ENCODE measurements around the gene TMEM151B. TPM values are rescaled to one million over a fixed set of nuclear protein-coding genes. Genes with fewer than 3 reads are reported as not detected.

The TMEM151B gene
- total and polyA plus RNA-seq, 9 of the 15 experiments (the other 6 are each of a cell fraction or from before 2014, with no cell fraction given): not detected

DNA sequence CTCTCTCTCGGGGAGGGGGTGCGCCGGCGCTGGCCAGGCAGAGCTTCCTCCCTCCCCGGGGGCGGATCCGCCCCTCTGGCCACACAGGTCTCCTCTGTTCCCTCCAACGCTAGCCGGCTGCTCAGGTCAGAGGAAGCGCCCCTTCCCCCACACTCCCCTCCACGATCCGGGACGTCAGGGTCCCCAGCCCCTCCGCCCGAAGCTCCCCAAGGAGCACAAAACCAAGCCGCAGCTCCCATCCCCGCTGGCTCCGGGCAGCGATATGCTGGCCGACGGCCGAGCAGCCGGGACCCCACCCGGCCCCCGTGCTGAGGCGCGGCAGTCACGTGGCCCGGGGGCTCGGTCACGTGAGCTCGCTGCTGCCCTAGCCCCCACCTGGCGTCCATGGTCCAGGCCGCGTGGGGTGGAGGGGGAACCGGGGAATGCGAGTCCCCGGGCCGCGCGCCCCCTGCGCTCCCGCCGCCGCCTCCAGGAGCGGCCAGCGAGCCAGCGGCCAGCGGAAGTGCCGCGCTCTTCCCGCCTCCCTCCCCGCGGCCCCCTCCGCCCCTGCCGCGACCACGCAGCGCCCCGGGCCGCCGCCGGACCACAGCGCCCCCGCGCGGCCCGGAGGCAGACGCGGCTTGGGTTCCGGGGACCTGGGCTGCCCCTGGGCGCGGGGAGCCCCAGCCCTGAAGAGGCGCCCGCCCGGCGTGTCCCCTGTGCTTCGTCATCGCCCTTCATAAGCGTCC is 13.1 kb upstream of the TMEM151B start, which contains the start of gene SLC35B2 (continued):
- peak; percentile 93 for TF ChIP-seq CCNT2 (IDR thresholded peaks at IDR 0.05; ENCODE audit: borderline replicate concordance, extremely low read depth, insufficient read length, low read depth, low read length)
- no peak for TF ChIP-seq CHD2 (IDR thresholded peaks at IDR 0.05; ENCODE audit: low read depth, low read length)
- TF ChIP-seq, protein P1, sequence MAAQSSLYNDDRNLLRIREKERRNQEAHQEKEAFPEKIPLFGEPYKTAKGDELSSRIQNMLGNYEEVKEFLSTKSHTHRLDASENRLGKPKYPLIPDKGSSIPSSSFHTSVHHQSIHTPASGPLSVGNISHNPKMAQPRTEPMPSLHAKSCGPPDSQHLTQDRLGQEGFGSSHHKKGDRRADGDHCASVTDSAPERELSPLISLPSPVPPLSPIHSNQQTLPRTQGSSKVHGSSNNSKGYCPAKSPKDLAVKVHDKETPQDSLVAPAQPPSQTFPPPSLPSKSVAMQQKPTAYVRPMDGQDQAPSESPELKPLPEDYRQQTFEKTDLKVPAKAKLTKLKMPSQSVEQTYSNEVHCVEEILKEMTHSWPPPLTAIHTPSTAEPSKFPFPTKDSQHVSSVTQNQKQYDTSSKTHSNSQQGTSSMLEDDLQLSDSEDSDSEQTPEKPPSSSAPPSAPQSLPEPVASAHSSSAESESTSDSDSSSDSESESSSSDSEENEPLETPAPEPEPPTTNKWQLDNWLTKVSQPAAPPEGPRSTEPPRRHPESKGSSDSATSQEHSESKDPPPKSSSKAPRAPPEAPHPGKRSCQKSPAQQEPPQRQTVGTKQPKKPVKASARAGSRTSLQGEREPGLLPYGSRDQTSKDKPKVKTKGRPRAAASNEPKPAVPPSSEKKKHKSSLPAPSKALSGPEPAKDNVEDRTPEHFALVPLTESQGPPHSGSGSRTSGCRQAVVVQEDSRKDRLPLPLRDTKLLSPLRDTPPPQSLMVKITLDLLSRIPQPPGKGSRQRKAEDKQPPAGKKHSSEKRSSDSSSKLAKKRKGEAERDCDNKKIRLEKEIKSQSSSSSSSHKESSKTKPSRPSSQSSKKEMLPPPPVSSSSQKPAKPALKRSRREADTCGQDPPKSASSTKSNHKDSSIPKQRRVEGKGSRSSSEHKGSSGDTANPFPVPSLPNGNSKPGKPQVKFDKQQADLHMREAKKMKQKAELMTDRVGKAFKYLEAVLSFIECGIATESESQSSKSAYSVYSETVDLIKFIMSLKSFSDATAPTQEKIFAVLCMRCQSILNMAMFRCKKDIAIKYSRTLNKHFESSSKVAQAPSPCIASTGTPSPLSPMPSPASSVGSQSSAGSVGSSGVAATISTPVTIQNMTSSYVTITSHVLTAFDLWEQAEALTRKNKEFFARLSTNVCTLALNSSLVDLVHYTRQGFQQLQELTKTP (IDR thresholded peaks at IDR 0.05; ENCODE audit: low read depth in 1 of 2, partially characterized antibody in 2 of 2): no peak
- TF ChIP-seq, protein P2, sequence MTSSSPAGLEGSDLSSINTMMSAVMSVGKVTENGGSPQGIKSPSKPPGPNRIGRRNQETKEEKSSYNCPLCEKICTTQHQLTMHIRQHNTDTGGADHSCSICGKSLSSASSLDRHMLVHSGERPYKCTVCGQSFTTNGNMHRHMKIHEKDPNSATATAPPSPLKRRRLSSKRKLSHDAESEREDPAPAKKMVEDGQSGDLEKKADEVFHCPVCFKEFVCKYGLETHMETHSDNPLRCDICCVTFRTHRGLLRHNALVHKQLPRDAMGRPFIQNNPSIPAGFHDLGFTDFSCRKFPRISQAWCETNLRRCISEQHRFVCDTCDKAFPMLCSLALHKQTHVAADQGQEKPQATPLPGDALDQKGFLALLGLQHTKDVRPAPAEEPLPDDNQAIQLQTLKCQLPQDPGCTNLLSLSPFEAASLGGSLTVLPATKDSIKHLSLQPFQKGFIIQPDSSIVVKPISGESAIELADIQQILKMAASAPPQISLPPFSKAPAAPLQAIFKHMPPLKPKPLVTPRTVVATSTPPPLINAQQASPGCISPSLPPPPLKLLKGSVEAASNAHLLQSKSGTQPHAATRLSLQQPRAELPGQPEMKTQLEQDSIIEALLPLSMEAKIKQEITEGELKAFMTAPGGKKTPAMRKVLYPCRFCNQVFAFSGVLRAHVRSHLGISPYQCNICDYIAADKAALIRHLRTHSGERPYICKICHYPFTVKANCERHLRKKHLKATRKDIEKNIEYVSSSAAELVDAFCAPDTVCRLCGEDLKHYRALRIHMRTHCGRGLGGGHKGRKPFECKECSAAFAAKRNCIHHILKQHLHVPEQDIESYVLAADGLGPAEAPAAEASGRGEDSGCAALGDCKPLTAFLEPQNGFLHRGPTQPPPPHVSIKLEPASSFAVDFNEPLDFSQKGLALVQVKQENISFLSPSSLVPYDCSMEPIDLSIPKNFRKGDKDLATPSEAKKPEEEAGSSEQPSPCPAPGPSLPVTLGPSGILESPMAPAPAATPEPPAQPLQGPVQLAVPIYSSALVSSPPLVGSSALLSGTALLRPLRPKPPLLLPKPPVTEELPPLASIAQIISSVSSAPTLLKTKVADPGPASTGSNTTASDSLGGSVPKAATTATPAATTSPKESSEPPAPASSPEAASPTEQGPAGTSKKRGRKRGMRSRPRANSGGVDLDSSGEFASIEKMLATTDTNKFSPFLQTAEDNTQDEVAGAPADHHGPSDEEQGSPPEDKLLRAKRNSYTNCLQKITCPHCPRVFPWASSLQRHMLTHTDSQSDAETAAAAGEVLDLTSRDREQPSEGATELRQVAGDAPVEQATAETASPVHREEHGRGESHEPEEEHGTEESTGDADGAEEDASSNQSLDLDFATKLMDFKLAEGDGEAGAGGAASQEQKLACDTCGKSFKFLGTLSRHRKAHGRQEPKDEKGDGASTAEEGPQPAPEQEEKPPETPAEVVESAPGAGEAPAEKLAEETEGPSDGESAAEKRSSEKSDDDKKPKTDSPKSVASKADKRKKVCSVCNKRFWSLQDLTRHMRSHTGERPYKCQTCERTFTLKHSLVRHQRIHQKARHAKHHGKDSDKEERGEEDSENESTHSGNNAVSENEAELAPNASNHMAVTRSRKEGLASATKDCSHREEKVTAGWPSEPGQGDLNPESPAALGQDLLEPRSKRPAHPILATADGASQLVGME (CRISPR knock-in tag; IDR thresholded peaks at IDR 0.05): 0 out of 2 replicates have a peak, but pooled peaks have one; percentile 17
- TF ChIP-seq, protein P3, sequence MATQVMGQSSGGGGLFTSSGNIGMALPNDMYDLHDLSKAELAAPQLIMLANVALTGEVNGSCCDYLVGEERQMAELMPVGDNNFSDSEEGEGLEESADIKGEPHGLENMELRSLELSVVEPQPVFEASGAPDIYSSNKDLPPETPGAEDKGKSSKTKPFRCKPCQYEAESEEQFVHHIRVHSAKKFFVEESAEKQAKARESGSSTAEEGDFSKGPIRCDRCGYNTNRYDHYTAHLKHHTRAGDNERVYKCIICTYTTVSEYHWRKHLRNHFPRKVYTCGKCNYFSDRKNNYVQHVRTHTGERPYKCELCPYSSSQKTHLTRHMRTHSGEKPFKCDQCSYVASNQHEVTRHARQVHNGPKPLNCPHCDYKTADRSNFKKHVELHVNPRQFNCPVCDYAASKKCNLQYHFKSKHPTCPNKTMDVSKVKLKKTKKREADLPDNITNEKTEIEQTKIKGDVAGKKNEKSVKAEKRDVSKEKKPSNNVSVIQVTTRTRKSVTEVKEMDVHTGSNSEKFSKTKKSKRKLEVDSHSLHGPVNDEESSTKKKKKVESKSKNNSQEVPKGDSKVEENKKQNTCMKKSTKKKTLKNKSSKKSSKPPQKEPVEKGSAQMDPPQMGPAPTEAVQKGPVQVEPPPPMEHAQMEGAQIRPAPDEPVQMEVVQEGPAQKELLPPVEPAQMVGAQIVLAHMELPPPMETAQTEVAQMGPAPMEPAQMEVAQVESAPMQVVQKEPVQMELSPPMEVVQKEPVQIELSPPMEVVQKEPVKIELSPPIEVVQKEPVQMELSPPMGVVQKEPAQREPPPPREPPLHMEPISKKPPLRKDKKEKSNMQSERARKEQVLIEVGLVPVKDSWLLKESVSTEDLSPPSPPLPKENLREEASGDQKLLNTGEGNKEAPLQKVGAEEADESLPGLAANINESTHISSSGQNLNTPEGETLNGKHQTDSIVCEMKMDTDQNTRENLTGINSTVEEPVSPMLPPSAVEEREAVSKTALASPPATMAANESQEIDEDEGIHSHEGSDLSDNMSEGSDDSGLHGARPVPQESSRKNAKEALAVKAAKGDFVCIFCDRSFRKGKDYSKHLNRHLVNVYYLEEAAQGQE (IDR thresholded peaks at IDR 0.05; ENCODE audit: borderline replicate concordance): peak; percentile 95
- TF ChIP-seq, protein P3 (CRISPR knock-in tag; IDR thresholded peaks at IDR 0.05; ENCODE audit: low read depth): peak; percentile 19; the same call in 1 of the 2 replicates
- TF ChIP-seq ETV5 (CRISPR knock-in tag; IDR thresholded peaks at IDR 0.05; ENCODE audit: low read depth): 0 out of 2 replicates have a peak, but pooled peaks have one; percentile 65

Data from K562 (cell line).